Stimulated activated CD8-positive, alpha-beta memory T cell treated with anti-CD3 and anti-CD28 coated beads, Interleukin-4, amount 100 ng/mL, for 1 hour (primary cell): ENCODE results near the gene TRPM6.

Experiments
- DNase-seq, 2 donors: peaks; one replicate each; pipeline ENCODE4 v3.0.0-alpha.2; 2020; ENCODE audit warnings: low read depth in 2 of 2, low spot score in 1 of 2

The TRPM6 gene

DNA sequence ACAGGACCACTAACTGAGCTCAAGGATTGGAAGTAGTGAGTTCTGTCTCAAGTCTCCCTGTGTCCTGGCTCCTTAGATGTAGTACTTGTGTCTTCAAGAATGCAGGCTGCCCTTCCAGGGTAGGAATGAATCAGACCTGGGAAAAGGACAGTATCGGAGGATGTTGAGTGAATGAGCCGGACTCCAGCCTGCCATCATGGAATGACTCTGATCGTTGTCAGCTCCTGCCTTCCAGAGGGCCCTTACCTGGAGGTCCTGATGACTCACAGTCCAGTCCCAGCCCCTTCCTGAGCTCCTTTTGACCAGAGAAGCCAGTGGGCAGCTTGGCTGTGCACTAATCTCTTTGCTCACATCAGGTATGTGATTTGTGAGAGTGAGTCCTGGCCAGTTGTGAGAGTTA, 161.1 kb downstream of the TRPM6 start:
- DNase-seq, result no peak

DNA sequence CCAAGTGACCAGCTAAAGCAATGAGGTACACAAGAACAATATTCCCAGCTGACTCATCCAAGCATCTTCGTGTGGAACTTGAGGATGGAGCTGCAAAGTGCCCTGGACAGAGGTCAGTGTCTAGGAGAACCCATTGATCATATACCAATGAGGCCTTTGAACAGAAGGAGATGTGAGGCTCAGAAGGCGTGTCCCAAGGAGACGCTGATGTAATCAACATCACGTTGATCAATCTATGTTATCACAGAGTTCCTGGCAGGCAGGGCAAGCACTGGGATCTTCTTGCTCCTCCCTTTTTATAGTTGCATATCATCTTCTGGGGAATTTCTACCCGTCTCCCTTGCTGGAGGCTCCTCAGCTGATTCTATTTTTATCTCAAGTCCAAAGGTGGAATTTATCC, 163.4 kb downstream of the TRPM6 start:
- no peak for DNase-seq

DNA sequence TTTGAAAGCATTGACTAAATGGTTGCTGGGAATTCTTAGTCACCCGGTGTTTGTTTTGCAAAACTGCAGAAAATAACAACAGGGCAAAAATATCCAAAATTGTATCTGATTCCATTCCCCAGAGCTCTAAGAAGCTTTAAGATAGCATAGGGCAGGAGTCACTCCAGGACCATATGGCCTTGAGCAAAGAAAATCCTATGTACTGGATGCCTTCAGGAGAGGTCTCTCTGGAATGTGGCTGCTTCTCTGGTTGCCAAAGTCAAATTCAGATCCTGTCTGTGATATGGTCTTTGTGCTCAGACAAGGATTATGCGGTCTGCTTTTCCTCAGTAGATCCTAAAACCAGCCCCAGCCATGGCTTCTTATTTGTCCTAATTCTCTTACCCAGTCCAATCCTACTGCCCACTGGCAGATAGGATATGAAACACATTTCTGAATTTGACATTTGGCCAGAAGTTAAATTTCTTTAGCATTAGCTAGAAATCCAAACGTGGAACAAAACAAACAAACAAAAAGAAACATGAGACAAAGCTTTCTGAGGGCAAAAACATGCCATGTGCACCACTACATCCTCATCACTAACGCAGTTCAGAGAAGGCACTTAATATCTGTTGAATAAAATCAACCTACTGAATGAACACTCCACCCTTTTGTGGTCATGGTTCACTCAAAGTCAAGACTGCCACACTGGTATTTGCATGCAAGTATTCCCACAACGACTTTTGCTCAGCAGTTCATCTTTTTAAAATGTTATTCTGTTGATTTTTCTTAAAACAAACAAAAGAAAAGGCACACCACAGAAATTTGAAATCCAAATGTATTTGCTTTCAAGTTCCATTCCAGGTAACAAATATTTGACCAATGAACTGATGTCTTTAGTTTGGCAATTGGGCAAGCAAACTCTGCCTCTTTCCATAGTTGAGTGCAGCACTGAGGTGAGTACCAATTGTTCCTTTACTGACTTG, 165.7 kb downstream of the TRPM6 start:
- no peak for DNase-seq

DNA sequence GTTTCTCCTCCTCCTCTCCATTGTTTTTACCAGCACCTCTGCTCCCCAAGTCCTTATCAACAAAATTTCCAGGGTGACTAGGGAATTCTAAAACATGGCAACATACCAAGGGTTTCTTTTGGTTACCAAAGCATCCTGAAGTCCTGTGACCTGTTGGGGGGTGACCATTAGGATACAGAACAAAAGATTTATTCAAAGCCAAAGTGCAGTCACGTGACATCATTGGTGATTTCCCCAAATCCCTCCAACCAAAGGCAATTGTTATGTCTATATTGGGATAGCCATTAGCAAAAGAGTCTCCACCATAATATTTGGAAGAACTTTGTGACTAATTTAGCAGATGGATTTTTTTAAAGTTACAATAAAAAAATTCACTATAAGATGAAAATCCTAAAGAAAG, 168.4 kb downstream of the TRPM6 start:
- no peak for DNase-seq

DNA sequence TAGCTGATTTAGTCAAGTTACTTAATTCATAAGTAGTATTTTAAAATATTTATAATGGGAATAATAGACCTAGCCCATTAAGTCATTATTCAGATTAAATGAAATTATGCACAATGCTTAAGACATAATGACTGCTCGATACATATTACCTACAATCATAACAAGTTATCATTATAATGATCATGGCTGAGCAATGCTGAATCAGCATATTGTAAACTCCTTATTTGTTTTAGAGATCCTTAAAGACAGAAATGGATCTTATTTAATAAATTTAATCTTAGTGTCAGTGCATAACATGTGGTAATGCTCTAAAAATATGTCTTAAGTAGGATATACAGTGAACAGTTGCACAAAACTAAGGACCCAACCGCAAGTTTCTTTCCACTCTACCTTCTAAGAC, 169.0 kb downstream of the TRPM6 start:
- no peak for DNase-seq

DNA sequence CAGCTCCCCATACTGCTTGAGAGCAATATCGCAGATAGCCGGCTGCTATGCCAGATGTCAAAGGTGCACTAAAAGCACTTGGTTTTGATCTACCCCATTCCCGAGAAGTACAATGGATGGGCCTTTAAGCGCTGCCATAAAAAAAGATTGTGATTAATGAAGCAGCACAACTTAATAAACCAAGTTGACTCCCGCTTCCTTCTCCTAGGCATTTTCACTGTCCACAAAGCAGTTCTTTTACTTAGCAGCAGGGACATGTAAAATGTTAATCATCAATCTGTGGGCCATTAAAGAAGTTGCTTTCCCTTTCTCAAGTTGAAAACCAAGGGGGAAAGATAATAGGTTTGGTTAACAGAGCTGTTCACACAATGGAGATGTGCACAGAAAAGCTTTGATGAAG, 176.4 kb downstream of the TRPM6 start:
- no peak for DNase-seq

DNA sequence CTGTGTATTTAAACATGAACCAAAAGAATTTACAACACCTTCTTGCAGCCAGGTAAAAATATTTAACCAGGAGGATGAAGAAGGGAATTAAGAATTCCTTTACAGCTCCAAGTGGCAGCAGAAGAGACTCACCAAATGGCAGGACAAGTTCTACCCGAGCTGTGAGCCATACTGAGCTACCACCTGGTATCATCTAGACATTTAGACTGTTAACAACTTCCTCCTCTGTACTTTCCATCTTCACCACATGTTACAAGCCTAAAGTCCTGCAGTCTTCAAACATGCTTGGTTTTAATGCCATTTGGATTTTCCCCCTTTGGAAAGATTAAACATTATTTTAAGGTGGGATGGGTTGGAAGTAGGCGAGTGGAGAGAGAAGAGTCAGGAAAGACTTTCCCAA, 190.2 kb downstream of the TRPM6 start:
- no peak for DNase-seq

DNA sequence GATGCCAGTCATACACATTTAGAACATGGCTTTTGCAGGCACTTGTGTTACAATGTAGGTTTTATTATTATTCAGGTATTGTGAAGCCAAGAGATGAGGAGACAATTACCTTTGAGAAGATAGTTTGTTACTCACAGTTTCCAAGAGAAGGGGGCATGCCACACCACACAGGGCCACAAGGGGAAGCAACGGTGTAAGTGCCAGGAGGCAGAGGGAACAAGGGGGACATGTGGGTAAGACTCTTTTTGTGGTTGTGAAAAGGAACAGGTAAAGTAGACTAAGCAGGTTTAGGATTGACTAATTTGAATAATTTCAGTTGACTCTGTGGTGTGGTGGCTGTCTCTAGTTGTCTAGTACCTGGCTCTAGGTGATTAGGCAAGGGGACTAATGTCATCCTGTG, 191.2 kb downstream of the TRPM6 start:
- DNase-seq, result no peak

DNA sequence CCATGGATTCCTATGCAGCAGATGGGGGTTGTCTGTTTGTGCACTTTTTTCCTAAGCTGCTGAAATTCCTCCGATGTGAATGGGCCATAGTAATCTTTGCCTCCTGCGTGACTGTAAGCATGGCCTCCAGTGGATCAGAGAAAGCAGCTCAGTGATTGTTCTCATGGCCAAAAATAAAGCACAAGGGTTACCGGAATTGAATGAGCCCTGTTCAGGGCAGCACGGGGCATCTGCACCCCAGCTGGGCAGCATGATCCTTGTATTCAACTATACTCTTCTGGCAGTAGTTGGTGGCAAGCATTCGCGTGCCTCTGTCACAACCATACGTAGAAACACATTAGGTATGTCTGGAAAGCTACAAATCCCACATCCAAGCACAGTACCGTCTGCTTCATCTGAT, 196.7 kb downstream of the TRPM6 start:
- DNase-seq, result no peak

DNA sequence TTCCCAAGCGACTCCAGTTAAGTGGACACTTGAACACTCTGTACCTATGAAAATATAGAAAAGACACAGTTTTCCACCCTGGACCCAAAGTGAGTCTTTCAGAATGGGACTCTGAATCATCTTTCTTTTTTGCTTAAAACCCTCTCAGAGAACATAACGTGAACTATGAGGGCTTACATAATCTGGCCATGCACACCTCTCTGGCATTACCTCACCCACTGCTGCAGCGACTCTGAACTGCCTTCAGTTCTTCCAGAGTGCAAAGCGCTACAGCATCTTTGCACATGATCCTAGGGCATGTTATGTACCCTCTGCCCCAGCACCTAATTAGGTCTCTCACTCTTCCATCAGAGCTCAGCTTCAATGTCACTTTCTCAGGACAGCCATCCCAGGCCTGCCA, 204.4 kb downstream of the TRPM6 start:
- DNase-seq, result no peak

DNA sequence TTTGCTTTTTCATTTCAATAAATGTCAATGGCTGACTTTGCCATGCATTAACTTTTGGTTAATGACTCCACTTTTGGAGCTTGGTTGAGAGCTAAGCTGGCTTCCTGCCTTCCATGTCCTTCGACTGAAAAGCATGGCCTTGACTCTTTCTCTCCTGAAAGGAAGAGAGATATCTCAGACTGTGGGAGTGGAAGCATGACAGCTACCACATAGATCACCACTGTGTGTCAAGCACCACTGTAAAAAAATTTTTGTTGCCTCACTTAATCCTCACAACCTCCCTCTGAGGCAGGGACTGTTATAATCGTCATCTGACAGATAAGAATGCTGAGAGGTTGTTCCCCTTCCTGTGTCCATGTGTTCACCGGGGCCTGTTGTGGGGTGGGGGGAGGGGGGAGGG, 205.8 kb downstream of the TRPM6 start:
- DNase-seq, result no peak

DNA sequence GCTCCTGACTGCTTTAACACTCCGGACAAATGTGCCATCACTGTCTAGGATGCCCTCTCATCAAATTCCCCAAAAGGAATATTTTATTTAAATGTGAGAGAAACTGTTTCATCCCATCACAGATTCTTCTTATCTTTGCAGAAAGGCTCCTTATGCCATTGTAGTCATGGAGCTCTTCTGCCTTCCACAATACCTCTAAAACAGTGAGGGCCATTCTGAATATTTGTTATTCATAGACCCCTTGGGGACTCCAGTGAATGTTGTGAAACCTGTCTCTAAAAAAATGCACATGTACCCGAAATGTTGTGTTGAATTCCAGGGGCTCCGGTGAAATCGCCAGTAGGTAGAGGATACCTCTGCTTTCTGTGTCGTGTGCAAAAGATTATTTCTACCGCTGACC, 213.6 kb downstream of the TRPM6 start:
- DNase-seq, result no peak
